Left hindlimb (tissue), 1 donor: Measurements from ENCODE around the gene CERS6.

Experiments used
- DNase-seq: peaks from one replicate; pipeline ENCODE4 v3.0.0-alpha.2; 2018

CERS6 gene

DNA sequence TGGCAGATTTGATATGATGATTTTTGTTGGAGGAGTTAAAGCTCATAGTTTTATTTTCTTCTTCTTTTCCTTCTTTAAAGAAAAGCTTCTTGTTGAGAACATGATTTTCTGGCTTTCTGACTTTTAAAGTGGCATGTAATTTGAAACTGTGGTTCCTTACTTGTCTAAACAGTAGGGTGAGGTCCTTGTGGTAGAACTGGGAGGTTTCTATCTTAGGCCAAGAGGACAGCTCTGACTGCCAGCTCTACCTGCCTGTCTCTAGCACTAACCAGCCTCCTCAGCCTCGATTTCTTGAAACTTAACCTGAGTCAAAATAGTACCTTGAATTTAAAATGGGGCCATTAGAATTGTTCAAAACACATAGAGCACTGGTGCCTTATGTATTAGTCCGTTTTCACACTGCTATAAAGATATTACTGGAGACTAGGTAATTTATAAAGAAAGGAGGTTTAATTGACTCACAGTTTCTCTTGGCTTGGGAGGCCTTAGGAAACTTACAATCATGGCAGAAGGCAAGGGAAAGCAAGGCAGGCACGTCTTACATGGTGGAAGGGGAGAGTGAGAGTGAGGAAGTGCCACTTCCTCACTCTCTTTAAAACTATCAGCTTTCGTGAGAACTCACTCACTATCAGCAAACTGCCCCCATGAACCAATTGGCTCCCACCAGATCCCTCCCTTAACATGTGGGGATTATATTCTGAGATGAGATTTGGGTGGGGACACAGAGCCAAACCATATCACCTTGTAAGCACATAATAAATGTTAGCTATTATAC, 119.0 kb downstream of the CERS6 start:
- DNase-seq: no peak

GRCh38 chr2:168577885-168578284, 121.8 kb downstream of the CERS6 start:
- DNase-seq: no peak

DNA sequence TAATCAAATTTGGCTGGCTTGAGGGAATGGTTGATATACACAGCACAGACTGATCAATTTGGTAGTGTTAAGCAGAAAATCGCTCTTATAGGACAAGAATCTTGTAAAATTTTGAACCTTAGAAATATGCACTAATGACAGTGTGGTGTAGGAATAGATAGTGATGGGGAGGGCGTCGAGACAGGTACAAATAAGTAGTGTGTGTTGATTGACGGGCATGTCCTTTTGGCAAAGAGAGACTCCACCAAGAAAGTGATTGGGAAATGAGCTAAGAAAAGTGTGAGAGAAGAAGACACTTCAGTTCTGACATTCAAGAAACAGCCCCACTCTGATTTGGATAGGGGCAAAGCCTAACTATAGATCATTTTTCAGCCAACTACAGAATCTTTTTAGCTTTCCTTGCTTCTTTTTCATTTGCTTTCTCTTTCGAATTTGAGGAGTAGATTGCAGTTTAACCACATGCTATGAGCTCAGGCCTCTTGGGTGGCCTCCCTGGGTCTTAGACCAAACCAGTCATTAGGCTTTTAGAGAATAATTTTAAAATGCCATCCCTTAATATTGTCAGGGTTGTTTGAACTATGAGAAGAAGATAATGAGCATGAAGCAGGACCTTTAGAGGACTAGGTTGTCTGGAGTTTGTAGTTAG, 127.1 kb downstream of the CERS6 start:
- no peak for DNase-seq

DNA sequence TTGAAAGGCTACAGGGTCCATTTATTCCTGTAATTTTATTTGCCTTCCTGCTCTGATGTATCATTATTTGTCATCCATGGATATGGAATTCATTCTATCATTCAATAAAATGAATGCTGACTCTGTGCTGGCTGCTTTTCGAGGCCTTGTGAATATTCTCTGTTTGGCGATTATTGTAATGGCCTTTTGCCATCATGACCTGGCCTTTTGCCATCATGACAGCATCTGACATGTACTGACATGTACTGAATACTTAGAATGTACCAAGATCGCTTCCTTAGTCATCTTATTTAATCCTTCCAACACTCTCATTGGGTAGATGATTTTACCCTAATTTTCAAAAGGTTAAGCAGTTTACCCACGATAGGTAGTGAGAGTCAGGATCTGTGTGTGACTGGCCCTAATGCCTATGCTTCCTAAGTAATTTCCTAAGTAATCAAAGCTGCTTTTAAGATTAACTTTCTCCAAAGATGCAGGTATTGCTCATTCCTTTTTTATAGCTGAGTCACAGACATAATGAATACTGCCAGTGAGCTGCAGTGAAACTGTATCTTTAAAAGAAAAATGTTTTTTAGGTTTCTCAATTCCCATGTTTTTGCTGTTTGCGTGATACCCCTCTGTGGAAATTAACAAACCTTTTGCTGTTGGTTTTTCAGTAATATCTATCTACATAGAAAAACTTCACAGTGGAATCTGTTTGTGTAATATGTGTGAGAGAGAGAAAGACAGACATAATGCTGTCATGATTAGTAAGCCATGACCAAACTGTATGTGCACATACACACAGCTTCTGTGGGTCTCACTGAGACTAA, 127.8 kb downstream of the CERS6 start:
- no peak for DNase-seq

DNA sequence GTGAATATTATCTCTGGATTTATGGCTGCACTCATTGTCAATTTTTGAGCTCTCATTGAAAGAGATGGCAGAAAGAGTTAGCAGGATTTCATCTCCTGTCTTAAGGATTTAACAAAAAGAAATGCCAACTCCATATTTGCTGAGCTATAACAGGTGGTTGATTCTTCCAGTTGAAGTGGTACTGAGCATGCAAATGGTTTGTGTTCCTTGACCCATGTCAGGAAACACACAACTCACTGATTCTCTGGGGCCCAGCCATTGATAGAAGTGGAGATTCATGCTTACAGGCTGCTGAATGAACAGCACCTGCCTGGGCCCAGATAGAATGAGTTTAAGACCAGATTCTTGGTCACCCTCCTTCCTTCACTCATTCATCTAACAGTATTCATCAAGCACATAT, 128.8 kb downstream of the CERS6 start:
- DNase-seq: no peak

GRCh38 chr2:168585700-168586099, 129.6 kb downstream of the CERS6 start:
- DNase-seq: no peak

DNA sequence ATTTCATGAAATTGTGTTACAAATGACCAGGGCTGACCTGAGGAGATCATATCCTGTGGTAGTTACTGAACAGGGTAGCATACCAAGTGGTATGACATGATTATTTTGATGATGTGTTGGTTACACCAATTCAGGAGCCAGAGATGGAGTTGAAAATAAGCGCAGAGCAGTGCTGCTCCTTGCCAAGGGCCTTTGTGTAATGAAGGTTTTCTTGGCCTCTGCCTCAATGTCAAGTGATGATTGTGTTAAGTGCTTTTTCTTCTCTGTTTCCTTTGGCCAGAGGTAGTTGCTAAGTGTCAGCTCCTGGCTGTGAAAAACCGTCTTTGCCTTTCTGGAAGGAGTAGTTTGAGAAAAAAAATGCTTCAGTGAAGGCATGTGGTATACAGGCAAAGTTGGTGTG, 131.2 kb downstream of the CERS6 start:
- DNase-seq: no peak

- DNase-seq: no peak
These were observed 133.5 kb downstream of the CERS6 start for GRCh38 chr2:168589236-168590211.

GRCh38 chr2:168592181-168592831, 136.2 kb downstream of the CERS6 start:
- no peak for DNase-seq

DNA sequence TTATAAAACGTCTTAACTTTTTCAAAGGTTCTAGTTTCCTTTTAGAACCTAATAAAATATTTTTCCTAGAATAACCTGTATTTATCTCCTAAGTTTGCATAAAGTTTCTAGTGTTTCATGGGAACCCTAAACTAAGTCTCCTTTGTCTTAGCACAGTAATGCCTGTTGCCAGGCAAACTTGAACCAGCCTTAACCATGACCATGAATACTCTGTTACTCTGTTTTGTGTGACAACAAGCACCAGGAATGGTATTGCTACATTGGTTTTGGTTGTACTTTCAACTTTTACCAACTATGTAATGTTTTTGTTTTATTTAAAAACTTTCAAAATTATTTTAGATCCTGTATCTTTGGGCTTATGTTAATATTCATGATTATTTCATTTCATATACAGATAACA, 137.6 kb downstream of the CERS6 start:
- DNase-seq: no peak

DNA sequence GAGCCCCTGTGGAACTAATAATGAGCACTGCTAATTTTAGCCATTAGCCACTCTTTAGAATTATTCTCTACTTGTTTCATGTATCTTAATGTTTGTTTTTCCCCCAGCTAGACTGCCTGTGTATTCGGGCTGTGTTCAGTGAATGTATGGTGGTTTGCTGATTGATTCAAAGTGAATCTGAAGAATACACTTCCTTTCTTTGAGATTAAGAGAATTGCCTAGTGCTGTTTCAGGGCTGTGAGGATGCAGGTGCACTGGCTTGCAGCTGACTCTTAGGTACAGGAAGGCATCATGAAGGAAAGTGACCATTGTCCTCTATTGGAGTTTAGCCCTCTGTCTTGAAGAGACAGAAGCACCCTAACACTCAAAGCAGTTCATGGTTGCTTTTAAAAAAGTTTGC, 138.7 kb downstream of the CERS6 start:
- DNase-seq: no peak

GRCh38 chr2:168596881-168597655, 141.0 kb downstream of the CERS6 start:
- DNase-seq: no peak

DNA sequence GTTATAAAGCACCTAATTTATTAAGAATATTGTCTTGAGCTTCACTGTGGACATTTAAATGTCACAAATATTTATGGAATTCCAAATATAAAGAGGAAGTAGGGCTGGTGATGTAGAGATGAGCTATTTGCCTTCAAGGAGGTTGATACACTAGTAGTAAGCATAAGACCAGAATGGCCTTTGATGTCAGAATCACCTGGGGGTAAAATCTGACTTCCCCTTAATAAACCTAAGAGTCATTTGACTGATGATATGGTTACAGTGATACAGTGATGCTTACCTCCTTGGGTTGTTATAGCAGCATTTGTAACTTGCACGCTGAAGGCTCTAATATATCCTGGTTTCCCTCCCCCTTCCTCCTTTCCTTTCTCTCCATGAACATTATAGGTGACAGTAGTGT, 143.7 kb downstream of the CERS6 start:
- DNase-seq: no peak

- DNase-seq: no peak
These were observed 144.9 kb downstream of the CERS6 start for GRCh38 chr2:168600949-168601348.

DNA sequence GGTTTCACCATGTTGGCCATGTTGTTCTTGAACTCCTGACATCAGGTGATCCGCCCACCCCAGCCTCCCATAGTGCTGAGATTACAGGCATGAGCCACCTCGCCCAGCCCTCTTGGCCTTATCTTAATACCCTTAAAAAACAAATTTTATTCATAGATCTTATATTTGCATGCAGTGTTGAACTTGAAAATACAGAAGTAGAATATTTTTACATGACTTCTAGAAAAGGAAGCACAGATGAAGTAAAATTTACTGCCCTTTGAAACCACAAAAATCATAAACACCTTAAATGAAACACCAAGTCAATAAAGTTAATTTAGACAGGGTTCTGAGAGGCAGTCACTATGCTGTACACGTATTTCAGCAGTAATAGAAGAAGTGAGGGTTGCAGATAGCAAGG, 145.7 kb downstream of the CERS6 start:
- DNase-seq: no peak

DNA sequence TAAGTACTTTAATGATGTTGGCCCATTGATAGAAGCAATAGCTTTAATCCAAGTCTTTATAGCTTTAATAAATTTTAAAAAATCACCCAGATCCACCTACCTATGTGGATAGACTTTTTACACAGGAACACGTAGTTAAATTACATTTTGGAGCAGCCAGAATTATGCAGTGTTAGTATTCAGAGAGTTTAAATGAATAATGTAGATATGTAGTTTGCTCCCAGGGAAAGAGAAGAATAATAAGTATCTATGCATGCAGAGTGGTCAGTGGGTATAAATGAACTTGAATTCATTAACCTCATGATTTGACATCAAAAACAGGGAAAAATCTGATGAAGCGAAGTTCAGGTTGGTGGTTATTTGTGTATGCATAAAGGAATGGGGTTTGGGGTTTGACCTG, 146.3 kb downstream of the CERS6 start:
- DNase-seq: no peak

- no peak for DNase-seq
These were observed 146.9 kb downstream of the CERS6 start for GRCh38 chr2:168602846-168603401.

GRCh38 chr2:168603439-168603961, 147.4 kb downstream of the CERS6 start:
- DNase-seq: no peak

DNA sequence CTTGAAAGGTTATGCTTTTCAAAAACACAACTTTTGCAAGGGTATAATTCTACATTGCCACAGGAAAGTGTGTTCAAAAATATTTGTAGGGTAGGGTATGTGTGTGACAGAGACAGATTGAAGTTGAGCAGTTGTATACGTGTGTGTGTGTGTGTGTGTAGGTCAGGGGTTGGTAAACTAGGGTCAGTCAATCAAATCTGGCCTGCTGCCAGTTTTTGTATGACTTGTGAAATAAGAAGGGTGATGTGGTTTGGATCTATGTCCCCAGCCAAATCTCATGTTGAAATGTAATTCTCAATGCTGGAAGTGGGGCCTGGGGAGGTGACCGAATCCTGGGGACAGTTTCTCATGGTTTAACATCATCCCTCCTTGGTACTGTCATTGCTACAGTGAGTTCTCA, 148.2 kb downstream of the CERS6 start:
- DNase-seq: no peak

DNA sequence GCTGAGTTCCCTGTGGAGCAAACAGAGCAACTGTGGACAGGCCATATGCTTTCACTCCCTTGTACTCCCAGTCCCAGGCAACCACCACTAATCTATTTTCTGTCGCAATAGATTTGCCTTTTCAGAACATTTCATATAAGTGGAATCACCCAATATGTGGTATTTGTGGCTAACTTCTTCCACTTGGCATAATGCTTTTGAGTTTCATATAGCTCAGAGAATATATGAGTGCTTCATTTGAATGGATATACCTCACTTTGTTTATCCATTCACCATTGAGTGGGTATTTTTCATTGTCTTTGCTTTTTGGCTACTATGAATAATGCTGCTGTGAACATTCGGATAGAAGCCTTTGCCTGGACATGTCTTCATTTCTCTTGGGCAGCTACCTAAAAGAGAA, 151.9 kb downstream of the CERS6 start:
- DNase-seq: no peak

GRCh38 chr2:168608796-168609195, 152.7 kb downstream of the CERS6 start:
- no peak for DNase-seq
